ENCODE data around the gene CXCL6.

DNA sequence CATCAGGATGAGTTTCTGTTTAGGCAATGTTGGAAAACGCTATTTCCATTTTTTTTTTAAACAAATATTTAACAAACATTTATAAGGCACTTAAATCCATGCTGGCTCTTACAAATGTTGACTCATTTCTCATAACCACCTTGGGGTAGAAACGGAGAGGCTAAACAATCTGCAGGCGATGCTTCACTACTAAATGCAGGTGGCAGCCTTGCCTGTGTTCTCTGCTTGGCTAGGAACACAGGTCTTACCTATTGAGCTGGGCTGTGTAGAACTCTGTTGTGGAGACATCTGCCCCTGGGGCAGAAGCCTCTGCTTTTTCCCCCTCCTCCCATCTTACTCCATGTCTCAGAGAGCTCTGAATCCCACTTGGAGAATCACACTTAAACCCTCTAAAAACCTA lies 31.3 kb downstream of the CXCL6 start:
- no peak for TF ChIP-seq GATA2 (CRISPR knock-in tag; IDR thresholded peaks at IDR 0.05)
- no peak for TF ChIP-seq NRF1 (IDR thresholded peaks at IDR 0.05; ENCODE audit: low read depth, low read length)
- TF ChIP-seq POLR2AphosphoS5 (IDR thresholded peaks at IDR 0.05; ENCODE audit: low read depth, low read length), result no peak
- TF ChIP-seq, protein P1, sequence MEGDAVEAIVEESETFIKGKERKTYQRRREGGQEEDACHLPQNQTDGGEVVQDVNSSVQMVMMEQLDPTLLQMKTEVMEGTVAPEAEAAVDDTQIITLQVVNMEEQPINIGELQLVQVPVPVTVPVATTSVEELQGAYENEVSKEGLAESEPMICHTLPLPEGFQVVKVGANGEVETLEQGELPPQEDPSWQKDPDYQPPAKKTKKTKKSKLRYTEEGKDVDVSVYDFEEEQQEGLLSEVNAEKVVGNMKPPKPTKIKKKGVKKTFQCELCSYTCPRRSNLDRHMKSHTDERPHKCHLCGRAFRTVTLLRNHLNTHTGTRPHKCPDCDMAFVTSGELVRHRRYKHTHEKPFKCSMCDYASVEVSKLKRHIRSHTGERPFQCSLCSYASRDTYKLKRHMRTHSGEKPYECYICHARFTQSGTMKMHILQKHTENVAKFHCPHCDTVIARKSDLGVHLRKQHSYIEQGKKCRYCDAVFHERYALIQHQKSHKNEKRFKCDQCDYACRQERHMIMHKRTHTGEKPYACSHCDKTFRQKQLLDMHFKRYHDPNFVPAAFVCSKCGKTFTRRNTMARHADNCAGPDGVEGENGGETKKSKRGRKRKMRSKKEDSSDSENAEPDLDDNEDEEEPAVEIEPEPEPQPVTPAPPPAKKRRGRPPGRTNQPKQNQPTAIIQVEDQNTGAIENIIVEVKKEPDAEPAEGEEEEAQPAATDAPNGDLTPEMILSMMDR (IDR thresholded peaks at IDR 0.05), result no peak
- no peak for TF ChIP-seq TEAD4 (IDR thresholded peaks at IDR 0.05; ENCODE audit: borderline replicate concordance, insufficient read depth)
- TF ChIP-seq SIN3A (IDR thresholded peaks at IDR 0.05; ENCODE audit: borderline replicate concordance, low read depth, low read length), result no peak
- TF ChIP-seq RAD21 (IDR thresholded peaks at IDR 0.05; ENCODE audit: low read length), result no peak
- no peak for TF ChIP-seq TCF12 (IDR thresholded peaks at IDR 0.05)
- TF ChIP-seq EP300 (IDR thresholded peaks at IDR 0.05; ENCODE audit: borderline replicate concordance in 1 of 2, low read depth in 1 of 2, low read length in 1 of 2), result no peak
- no peak for TF ChIP-seq JUND (IDR thresholded peaks at IDR 0.05)
- TF ChIP-seq, protein P2, sequence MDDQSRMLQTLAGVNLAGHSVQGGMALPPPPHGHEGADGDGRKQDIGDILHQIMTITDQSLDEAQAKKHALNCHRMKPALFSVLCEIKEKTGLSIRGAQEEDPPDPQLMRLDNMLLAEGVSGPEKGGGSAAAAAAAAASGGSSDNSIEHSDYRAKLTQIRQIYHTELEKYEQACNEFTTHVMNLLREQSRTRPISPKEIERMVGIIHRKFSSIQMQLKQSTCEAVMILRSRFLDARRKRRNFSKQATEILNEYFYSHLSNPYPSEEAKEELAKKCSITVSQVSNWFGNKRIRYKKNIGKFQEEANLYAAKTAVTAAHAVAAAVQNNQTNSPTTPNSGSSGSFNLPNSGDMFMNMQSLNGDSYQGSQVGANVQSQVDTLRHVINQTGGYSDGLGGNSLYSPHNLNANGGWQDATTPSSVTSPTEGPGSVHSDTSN (IDR thresholded peaks at IDR 0.05), result no peak
- no peak for TF ChIP-seq NFIC (IDR thresholded peaks at IDR 0.05; ENCODE audit: borderline replicate concordance)
- TF ChIP-seq, protein P3, sequence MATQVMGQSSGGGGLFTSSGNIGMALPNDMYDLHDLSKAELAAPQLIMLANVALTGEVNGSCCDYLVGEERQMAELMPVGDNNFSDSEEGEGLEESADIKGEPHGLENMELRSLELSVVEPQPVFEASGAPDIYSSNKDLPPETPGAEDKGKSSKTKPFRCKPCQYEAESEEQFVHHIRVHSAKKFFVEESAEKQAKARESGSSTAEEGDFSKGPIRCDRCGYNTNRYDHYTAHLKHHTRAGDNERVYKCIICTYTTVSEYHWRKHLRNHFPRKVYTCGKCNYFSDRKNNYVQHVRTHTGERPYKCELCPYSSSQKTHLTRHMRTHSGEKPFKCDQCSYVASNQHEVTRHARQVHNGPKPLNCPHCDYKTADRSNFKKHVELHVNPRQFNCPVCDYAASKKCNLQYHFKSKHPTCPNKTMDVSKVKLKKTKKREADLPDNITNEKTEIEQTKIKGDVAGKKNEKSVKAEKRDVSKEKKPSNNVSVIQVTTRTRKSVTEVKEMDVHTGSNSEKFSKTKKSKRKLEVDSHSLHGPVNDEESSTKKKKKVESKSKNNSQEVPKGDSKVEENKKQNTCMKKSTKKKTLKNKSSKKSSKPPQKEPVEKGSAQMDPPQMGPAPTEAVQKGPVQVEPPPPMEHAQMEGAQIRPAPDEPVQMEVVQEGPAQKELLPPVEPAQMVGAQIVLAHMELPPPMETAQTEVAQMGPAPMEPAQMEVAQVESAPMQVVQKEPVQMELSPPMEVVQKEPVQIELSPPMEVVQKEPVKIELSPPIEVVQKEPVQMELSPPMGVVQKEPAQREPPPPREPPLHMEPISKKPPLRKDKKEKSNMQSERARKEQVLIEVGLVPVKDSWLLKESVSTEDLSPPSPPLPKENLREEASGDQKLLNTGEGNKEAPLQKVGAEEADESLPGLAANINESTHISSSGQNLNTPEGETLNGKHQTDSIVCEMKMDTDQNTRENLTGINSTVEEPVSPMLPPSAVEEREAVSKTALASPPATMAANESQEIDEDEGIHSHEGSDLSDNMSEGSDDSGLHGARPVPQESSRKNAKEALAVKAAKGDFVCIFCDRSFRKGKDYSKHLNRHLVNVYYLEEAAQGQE (IDR thresholded peaks at IDR 0.05; ENCODE audit: low read depth, low read length), result no peak
